Activated CD8-positive, alpha-beta memory T cell treated with anti-CD3 and anti-CD28 coated beads, Interleukin-2, amount 50 U/mL, for 1 hour (primary cell): ENCODE data around the gene GARIN5A.

Source experiments
- DNase-seq: peaks from one replicate; pipeline ENCODE4 v3.0.0-alpha.2; 2020; ENCODE audit errors: extremely low read depth

Gene GARIN5A

GRCh38 chr19:50476224-50476906 is at the start of gene GARIN5A, which contains the start of gene EMC10:
Gene GARIN5A, minus strand, starts transcription at chr19:50476848. Its CDS starts 460 bp downstream, at chr19:50476388.
Gene EMC10, plus strand, starts transcription at chr19:50476507. Its CDS starts 38 bp downstream, at chr19:50476545.
- DNase-seq = peak; percentile 78

GRCh38 chr19:50522881-50523280 is 46.2 kb upstream of the GARIN5A start:
- no peak for DNase-seq

- DNase-seq = no peak
Measured at GRCh38 chr19:50520822-50521465, 44.3 kb upstream of the GARIN5A start.

- DNase-seq = no peak
Measured at GRCh38 chr19:50519006-50519575, 42.4 kb upstream of the GARIN5A start.

GRCh38 chr19:50518091-50519005 is 41.7 kb upstream of the GARIN5A start:
- no peak for DNase-seq

- no peak for DNase-seq
Measured at GRCh38 chr19:50517704-50518075, 41.0 kb upstream of the GARIN5A start.

- no peak for DNase-seq
Measured at GRCh38 chr19:50516964-50517703, 40.5 kb upstream of the GARIN5A start.

- no peak for DNase-seq
Measured at GRCh38 chr19:50516456-50516855, 39.8 kb upstream of the GARIN5A start.

GRCh38 chr19:50515168-50515561 is 38.5 kb upstream of the GARIN5A start:
- DNase-seq = no peak

- DNase-seq = no peak
Measured at GRCh38 chr19:50514346-50515167, 37.9 kb upstream of the GARIN5A start.

GRCh38 chr19:50513746-50514345 is 37.2 kb upstream of the GARIN5A start, which contains the start of gene ASPDH:
Gene ASPDH, minus strand, starts transcription at chr19:50513913. Its CDS starts 90 bp downstream, at chr19:50513823.
- DNase-seq = no peak

GRCh38 chr19:50512999-50513745 is 36.5 kb upstream of the GARIN5A start:
- DNase-seq = no peak

GRCh38 chr19:50512112-50512998 is 35.7 kb upstream of the GARIN5A start:
- no peak for DNase-seq

GRCh38 chr19:50511069-50511822 is 34.6 kb upstream of the GARIN5A start, which contains the start of gene JOSD2:
Gene JOSD2, minus strand, starts transcription at chr19:50511191. Its CDS starts 760 bp downstream, at chr19:50510431.
- DNase-seq = peak; percentile 98

- DNase-seq = no peak
Measured at GRCh38 chr19:50510700-50511068, 34.0 kb upstream of the GARIN5A start.

GRCh38 chr19:50510121-50510670 is 33.5 kb upstream of the GARIN5A start:
- DNase-seq = no peak

GRCh38 chr19:50509366-50509765 is 32.7 kb upstream of the GARIN5A start:
- no peak for DNase-seq
